NCI-H2171 (cell line): ENCODE measurements around the gene SOBP.

Experiments
- DNase-seq: peaks from one replicate; lab custom pipeline; 2025; lab: John Stamatoyannopoulos, UW

Gene SOBP

GRCh38 chr6:107662333-107662732, 172.4 kb downstream of the SOBP start:
- no peak for DNase-seq

DNA sequence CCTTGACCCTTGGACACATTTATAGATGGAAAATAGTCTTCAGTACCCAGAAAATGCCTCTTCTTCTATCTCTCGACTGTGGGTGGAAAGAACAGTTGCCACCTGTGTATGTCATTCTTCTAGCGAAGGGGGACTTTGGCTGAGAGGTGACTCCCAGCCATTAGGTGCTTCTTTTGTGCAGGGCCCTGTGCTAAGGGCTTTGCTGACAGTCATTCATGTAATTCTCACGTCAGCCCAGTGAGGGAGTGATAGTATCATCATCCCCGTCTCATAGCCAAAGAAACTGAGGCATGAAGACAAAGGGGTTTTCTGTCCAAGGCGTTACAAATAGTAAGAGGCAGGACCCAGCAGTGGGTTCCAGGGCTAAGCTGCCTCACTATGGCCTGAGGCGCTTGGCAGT, 173.4 kb downstream of the SOBP start:
- no peak for DNase-seq

DNA sequence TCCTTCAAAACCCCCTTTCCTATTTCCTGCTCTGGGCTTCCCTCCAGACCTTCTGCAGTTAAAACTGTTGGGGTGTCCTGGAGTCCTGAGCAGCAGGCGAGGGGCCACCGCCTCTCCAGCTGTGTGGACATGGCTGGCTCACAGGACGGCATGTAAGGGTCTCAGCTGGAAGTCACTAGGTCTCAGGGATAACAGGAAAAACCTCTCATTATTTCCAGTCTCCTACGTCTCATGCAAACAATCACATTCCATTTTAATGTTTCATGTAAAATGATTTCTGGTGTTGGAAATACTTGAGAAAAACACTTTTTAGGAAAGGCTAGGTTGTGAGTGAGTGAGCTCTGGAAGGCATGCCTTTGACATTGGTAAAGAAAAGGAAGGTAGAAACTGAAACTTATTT, 175.5 kb downstream of the SOBP start:
- no peak for DNase-seq

DNA sequence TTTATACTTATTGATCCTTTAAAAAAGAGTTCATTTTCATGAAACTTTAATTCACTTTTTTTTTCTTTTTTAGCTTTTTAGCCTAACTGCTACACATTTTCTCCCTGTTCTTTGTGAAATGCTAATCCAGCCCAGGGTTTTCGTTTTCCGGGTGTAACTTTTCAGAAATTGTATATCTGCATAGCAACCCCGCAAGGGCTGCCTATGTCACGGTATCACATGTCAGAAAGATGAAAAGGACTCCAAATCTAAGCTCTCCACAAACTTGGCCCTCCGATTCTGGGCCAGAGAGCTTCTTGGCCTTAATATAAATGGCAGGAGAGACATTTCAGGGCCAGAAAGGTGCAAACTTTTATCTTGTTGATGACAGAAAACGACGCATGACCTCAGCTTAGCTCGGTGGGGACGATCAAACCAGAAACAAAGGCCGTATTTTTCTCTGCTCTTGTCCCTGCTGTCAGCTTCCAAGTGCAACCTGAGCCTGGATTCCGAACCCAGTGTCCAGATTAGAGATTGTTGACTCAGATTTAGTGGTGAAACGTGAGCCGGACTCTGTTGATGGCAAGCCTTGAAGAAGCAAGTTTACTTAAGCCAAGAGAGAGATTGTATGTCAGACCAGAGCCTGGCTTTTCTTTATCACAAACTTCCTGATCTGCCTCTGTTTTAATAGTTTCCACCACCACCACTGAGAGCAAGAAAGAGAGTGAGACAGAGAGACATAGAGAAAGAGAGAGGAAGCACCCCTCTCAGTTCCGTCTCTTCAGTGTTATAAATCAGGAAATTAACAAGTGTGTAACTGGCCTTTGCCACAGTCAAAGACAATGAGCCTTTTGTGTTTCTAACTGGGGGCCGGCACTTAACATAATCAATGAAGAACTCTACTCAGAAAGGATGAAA, 176.4 kb downstream of the SOBP start:
- no peak for DNase-seq

GRCh38 chr6:107666981-107667601, 177.2 kb downstream of the SOBP start:
- no peak for DNase-seq

DNA sequence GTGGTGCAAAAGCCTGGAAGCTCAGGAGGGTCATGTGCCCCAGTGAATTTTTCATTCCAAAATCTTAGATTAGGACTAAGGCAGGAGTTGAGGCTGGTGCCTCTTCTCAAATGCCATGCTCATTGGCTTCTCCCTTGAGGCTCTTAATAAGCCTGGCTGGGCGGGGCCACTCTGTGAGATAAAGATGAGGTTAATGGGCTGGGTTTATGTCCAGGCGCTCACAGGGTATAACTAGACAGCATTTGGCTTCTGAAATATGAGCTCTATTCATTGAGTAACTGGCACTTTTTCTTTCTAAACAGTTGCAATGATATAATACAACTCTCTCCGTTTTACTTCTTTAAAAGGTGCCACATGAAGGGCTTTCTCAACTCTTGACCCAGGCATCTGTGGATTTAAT, 177.9 kb downstream of the SOBP start:
- DNase-seq = peak; percentile 74

DNA sequence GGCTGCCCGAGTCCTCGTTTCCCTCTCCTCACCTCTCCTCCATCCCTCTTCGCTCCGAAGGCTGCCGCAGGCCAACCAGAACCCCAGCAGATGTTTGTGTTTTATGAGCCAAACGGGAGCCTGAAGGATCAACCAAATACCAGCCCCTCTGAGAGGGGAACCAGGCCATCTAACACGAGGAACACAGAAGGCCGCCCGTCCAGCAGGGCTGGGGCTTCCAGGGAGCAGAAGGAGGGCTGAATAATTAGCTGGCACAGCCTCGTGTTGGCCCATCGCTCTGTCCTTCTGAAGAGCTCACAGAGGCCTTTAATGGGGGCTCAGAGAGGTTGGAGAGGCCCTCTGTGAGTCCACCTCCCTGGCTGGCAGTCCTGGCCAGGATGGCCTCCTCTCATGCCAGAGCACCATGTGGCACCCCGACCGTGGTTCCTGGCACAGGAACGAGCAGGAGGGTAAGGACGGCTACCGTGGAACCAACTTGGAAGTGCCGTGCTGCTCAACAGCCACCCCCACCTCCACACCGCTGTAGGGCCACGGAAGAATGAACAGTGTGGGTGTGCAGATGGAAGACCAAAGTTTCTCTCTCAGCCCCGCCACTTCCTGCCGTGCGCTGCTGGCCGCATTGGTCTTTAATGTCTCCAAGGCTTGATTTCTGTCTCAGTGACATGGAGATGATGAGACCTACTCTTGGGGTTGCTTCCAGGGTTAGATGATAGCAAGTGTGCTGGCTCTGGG, 179.0 kb downstream of the SOBP start:
- DNase-seq = no peak

- DNase-seq = no peak
These were observed 180.9 kb downstream of the SOBP start for GRCh38 chr6:107670792-107671199.

GRCh38 chr6:107673076-107673494, 183.2 kb downstream of the SOBP start:
- no peak for DNase-seq

DNA sequence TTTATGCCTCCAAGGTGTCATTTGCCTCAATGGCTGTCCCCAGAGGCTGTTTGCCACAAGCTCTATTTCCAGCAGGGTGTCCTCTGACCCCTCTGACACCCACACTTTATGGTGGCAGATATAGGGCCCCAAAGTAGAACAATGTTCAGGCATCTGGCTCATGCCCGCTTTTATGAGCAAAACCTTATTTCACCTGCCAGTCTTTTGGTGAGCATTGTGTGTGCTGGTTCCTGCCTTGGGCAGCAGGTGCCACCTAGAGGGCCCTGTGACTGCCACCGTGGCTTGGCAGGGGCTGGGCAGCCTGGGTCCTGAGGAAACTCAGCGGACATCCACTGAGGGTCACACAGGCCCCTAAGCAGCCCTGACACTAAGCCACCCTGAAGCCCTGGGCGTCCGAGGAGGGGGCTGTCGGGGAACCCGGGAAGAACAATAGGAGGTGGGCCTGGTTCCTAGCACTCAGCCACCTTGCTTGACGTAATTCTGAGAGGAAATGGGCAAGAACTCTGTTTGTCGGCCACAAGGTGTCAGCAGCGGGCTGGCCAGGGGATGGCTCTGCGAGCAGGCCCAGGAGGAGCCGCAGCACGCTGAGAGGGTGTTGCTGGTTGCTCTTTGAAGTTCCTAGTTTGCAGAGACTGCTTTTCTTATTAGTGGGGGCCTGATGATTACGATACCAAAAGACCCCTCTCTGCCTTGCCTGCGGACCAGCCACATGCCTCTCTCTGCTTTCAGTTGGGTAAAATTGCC, 185.2 kb downstream of the SOBP start:
- peak; percentile 75 for DNase-seq

- no peak for DNase-seq
These were observed 186.1 kb downstream of the SOBP start for GRCh38 chr6:107676042-107676441.

- DNase-seq = no peak
These were observed 187.5 kb downstream of the SOBP start for GRCh38 chr6:107677399-107677798.

DNA sequence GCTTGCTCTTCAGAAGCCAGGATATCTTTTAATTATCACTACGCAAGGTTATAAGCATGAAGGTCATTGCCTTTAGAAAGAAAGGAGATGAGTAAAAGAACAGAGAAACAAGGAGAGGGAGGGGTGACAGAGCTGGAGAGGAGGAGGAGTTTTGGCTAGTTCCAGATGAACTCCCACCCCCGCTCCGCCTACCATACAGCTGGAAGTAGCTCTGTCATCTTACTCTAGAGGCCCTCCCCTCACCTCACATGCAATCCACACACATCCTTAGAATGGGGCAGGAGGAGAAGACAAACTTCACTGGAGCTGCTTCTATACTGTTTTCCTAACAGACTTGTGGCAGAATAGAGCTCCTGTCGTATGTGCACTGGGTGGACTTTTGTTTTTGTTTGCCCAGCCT, 189.5 kb downstream of the SOBP start:
- DNase-seq = no peak

DNA sequence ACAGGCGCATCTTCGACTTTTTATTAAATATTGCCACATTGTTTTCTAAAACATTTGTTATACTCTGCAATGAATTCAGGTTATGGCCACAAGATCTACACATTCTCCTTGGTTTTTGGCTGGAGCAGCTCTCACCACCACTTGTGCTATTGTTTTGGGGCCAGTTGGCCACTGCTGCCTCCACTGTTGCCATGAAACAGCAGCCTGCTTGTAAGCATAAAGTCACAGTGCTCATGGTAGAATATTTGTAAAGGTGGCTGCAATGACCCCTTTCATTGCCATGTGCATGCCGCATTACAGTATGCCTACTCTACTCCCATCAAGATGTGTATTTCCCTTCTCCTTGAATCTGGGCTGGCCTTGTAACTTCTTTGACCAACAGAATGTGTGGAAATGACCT, 192.8 kb downstream of the SOBP start:
- no peak for DNase-seq

DNA sequence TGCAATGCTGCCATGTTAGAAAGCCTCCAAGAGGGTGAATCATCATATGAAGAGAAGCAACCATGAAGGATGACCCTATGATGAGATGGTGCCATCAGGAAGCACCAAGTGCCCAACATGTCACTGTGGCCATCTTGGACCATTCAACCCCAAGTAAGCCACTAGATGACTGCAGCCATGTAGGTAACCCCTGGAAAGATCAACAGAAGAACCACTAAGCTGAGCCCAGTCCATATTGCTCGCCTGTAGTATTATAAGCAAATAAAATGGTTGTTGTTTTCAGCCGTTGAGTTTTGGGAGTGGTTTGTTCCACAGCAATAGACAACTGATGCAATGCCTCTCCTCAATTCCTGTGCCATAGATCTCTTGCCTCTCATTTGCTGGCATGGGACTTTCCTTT, 193.3 kb downstream of the SOBP start:
- no peak for DNase-seq

- DNase-seq = no peak
These were observed 195.1 kb downstream of the SOBP start for GRCh38 chr6:107684996-107685395.

GRCh38 chr6:107689190-107689589, 199.3 kb downstream of the SOBP start:
- no peak for DNase-seq

GRCh38 chr6:107689951-107690642, 200.2 kb downstream of the SOBP start:
- DNase-seq = no peak

- DNase-seq = no peak
These were observed 200.7 kb downstream of the SOBP start for GRCh38 chr6:107690643-107691061.

DNA sequence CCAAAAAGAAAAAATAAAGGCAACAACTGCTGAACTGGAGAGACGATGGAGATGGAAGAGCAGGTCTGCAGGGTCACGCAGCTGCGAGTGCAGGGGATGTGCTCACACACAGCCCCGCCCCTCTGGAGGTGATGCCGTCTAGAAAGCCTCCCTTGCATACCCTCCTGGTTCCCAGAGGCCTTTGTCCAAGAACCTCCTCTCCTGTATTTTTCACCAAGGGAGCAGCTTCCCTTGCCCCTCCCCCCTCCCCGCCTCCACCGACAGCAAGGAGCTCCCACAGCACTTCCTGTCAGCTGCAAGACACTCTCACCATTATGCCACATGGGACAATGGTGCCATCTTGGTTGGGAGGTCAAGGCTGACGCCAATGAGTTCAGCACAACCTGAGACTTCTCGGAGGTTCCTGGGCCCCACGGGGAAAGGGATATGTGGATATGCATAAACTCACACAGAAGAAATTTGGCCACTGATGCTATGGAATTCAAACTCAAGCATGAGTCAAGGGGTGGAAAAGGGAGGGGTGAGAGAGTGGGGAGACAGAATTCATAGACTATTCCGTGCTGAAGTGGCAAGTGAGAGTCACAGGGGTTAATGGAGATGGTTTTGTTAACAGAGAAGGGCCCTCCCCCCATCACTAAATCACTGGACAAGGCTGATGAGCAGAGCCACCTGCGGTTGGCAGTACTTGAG, 201.3 kb downstream of the SOBP start:
- DNase-seq = no peak

DNA sequence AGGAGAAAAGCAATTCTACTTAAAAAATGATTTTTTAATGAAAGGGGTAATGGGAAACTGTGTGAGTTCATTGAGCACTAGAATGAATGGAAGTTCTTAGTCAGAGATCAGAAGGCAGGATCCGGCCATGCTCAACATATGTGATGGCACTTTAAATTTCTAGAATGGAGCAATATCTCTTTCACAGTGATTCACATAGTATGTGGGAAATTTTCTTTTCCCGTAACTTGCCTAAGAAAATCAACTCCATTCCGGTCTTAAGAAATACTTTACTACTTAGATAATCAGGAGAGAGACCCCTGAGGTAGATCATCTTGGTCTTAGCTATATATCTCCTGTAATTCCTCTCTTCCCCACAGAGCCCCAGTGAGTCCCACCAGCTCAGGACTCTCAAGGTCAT, 202.4 kb downstream of the SOBP start:
- DNase-seq = no peak
